Caco-2 (cell line): ENCODE data around the gene PNMA1. TPM values are rescaled to one million over a fixed set of nuclear protein-coding genes. Genes with fewer than 3 reads are reported as not detected.

Experiments
- BruUV-seq: library from RNA; stranded (reverse); fragments of 400-500 nt; replicated peaks from 2 replicates; lab custom pipeline; 2021; lab: Mats Ljungman, UMichigan
- CTCF ChIA-PET: fragments of 300-600 bp; sonication (Branson Sonifier 250); formaldehyde crosslinking; loops from one replicate; lab custom pipeline; 2022; ENCODE audit warnings: antibody characterized with exemption; lab: Charles Lee
- POLR2A ChIA-PET: fragments of 300-600 bp; sonication (Branson Sonifier 250); formaldehyde crosslinking; loops from one replicate; lab custom pipeline; 2022; ENCODE audit warnings: antibody characterized with exemption; lab: Charles Lee
- DNase-seq, 2 experiments: peaks; one replicate each; pipeline versions ENCODE4 v3.0.0 to v3.0.0-alpha.2; 2020 to 2022
- H3K27me3 ChIP-seq: replicated peaks from 2 replicates; pipeline ENCODE4 v1.6.0; 2011; ENCODE audit warnings: low read length; ENCODE audit not compliant: control insufficient read depth, insufficient read depth
- H3K36me3 ChIP-seq: 2 replicates; pipeline ENCODE4 v1.5.1; 2011; ENCODE audit warnings: low read length; ENCODE audit not compliant: control insufficient read depth, insufficient read depth
- H3K4me1 ChIP-seq: fragments of 250-450 bp; sonication (Bioruptor Pico); 2 replicates; pipeline ENCODE4 v1.5.1; 2020; ENCODE audit warnings: mild to moderate bottlenecking
- H3K4me3 ChIP-seq: 2 replicates; pipeline ENCODE4 v1.5.1; 2011; ENCODE audit warnings: low read depth, mild to moderate bottlenecking, control low read depth, low read length
- H3K9me3 ChIP-seq: fragments of 250-450 bp; sonication (Bioruptor Pico); 2 replicates; pipeline ENCODE4 v1.5.1; 2020; ENCODE audit warnings: mild to moderate bottlenecking, moderate library complexity
- H3K27ac Mint-ChIP-seq: one replicate; pipeline ENCODE4 v1.8.0; 2022; ENCODE audit warnings: mixed read lengths; ENCODE audit not compliant: unreplicated experiment
- H3K27me3 Mint-ChIP-seq: one replicate; pipeline ENCODE4 v1.8.0; 2022; ENCODE audit warnings: mixed read lengths; ENCODE audit not compliant: insufficient read depth, unreplicated experiment
- H3K36me3 Mint-ChIP-seq: one replicate; pipeline ENCODE4 v1.8.0; 2022; ENCODE audit warnings: mild to moderate bottlenecking, mixed read lengths; ENCODE audit not compliant: insufficient read depth, unreplicated experiment
- H3K4me1 Mint-ChIP-seq: one replicate; pipeline ENCODE4 v1.8.0; 2022; ENCODE audit warnings: low read depth, mixed read lengths; ENCODE audit not compliant: unreplicated experiment
- H3K4me3 Mint-ChIP-seq: one replicate; pipeline ENCODE4 v1.8.0; 2022; ENCODE audit warnings: mild to moderate bottlenecking, moderate library complexity, mixed read lengths; ENCODE audit not compliant: unreplicated experiment
- H3K9me3 Mint-ChIP-seq: one replicate; pipeline ENCODE4 v1.8.0; 2022; ENCODE audit warnings: mixed read lengths; ENCODE audit not compliant: unreplicated experiment
- CTCF ChIP-seq, 2 experiments: fragments of 200-600 bp in 1 of 2; IDR thresholded peaks; 1 replicate in 1 of 2; 2 replicates in 1 of 2; pipeline versions ENCODE4 v1.5.1 to v1.8.0; 2011 to 2022; ENCODE audit warnings: antibody characterized with exemption in 1 of 2, control low read depth in 1 of 2, inconsistent platforms in 1 of 2, low read depth in 1 of 2, low read length in 1 of 2, mild to moderate bottlenecking in 1 of 2, moderate library complexity in 1 of 2; ENCODE audit not compliant: insufficient read depth in 1 of 2, severe bottlenecking in 1 of 2, unreplicated experiment in 1 of 2
- intact Hi-C: fragments of 100-400 bp; cut with micrococcal nuclease; formaldehyde crosslinking; loops from one replicate; pipeline ENCODE4 v1.10.0; 2022; ENCODE audit not compliant: unreplicated experiment
- total RNA-seq: library from RNA; stranded (reverse); gene quantifications from 2 replicates; pipeline ENCODE4 v1.2.3, GENCODE V29; 2022

PNMA1 gene
- total RNA-seq, 1 experiment from 2014 or later = 38.8 TPM

GRCh38 chr14:73762375-73762822, 48.2 kb upstream of the PNMA1 start:
- peaks cover 28% of the 10 kb centered on the region for H3K4me1 Mint-ChIP-seq
- no peaks in the 10 kb centered on the region for H3K27me3 Mint-ChIP-seq
- H3K36me3 Mint-ChIP-seq = peaks cover 26% of the 10 kb centered on the region
- no peaks in the 10 kb centered on the region for H3K27me3 ChIP-seq
- ChIA-PET CTCF (interaction anchor here (0.5 kb wide), 1 partner anchor 11 kb away, joined by 4 read pairs; no protein-coding TSS in a partner anchor), POLR2A (no interaction called here)
- TF ChIP-seq CTCF (IDR thresholded peaks at IDR 0.05; ENCODE audit: insufficient read depth in 1 of 2, low read depth in 1 of 2, low read length in 1 of 2, severe bottlenecking in 1 of 2, unreplicated experiment in 1 of 2) = no peak
- H3K9me3 ChIP-seq = no peaks in the 10 kb centered on the region
- no peaks in the 10 kb centered on the region for H3K9me3 Mint-ChIP-seq
- intact Hi-C loops = no loop called here
- no peak overlapping the region for H3K4me3 Mint-ChIP-seq
- no TSS peak for BruUV-seq
- DNase-seq = no peak
- H3K4me3 ChIP-seq = no peak overlapping the region
- peaks cover 1% of the 10 kb centered on the region; the same call in 1 of the 2 replicates for H3K36me3 ChIP-seq
- peak overlapping the region; percentile 18 for H3K27ac Mint-ChIP-seq
- peaks cover 38% of the 10 kb centered on the region for H3K4me1 ChIP-seq

- Mint-ChIP-seq H3K27ac (peak overlapping the region; percentile 93), H3K4me1 (peaks cover 28% of the 10 kb centered on the region)
These were observed 47.6 kb upstream of the PNMA1 start for GRCh38 chr14:73761618-73762355.

More at GRCh38 chr14:73761618-73762355, 47.6 kb upstream of the PNMA1 start:
- H3K27me3 Mint-ChIP-seq = no peaks in the 10 kb centered on the region
- no peaks in the 10 kb centered on the region for H3K9me3 Mint-ChIP-seq
- no TSS peak for BruUV-seq
- H3K36me3 Mint-ChIP-seq = peaks cover 28% of the 10 kb centered on the region
- no peak overlapping the region for H3K4me3 ChIP-seq
- TF ChIP-seq CTCF (IDR thresholded peaks at IDR 0.05; ENCODE audit: insufficient read depth in 1 of 2, low read depth in 1 of 2, low read length in 1 of 2, severe bottlenecking in 1 of 2, unreplicated experiment in 1 of 2) = no peak
- no peaks in the 10 kb centered on the region for H3K9me3 ChIP-seq
- DNase-seq = no peak
- intact Hi-C loops = loop anchor here (2.0 kb wide), 1 partner anchor 35 kb away; no protein-coding TSS in a partner anchor
- peaks cover 41% of the 10 kb centered on the region for H3K4me1 ChIP-seq
- ChIA-PET CTCF (no interaction called here), POLR2A (no interaction called here)
- no peaks in the 10 kb centered on the region for H3K27me3 ChIP-seq
- H3K4me3 Mint-ChIP-seq = no peak overlapping the region
- peaks cover 1% of the 10 kb centered on the region; the same call in 1 of the 2 replicates for H3K36me3 ChIP-seq
